ENCODE results near the gene KCNF1.
"Not testable (repeated sequence)": the region's sequence is repeated elsewhere in the genome, so short reads cannot be mapped to it uniquely, and the experiment has no call there.

The KCNF1 gene

DNA sequence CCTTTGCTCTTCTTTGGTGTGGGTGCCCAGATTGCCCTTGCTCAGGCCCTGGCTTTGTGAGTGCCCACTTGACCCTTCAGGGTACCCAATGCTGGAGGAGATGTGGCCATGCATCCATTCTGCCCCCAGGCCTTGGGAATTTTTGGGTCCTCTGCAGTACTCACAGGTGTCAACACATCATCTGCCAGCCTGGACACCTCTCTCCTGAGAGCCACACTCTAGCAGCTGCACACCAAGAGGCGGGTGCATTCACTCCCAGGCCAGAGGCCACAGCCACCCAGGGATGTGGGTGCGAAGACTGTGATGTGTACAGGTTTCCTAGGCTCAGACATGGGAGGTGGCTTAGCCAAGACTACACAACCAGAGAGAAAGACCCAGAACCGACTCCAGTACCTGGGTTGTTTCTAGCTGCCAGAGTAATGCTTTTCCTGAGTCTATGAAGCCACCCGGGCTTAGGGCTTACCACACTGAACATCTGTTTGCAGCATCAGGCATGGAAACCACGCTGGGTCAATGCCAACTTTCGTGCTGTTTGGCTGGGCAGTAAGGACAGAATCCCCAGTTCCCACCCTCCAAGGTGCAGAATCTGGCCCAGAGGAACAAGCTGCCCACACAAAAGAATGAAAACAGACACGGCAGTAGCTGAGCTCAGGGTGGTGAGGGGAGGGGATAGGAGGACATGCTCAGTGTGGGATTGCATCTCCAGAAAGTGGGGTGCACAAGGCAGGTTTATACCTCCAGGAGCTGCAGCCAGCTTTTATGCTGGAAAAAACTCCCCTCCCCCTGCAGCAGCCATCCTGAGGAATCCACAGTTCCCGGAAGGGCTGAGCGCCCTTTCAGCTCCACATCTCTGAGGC is 40.1 kb downstream of the KCNF1 start:
- no peak for DNase-seq (ENCODE audit: insufficient read length, low spot score)
- TF ChIP-seq, protein P1, sequence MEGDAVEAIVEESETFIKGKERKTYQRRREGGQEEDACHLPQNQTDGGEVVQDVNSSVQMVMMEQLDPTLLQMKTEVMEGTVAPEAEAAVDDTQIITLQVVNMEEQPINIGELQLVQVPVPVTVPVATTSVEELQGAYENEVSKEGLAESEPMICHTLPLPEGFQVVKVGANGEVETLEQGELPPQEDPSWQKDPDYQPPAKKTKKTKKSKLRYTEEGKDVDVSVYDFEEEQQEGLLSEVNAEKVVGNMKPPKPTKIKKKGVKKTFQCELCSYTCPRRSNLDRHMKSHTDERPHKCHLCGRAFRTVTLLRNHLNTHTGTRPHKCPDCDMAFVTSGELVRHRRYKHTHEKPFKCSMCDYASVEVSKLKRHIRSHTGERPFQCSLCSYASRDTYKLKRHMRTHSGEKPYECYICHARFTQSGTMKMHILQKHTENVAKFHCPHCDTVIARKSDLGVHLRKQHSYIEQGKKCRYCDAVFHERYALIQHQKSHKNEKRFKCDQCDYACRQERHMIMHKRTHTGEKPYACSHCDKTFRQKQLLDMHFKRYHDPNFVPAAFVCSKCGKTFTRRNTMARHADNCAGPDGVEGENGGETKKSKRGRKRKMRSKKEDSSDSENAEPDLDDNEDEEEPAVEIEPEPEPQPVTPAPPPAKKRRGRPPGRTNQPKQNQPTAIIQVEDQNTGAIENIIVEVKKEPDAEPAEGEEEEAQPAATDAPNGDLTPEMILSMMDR (IDR thresholded peaks at IDR 0.05; ENCODE audit: insufficient read depth, missing control alignments): no peak
- no peak for FAIRE-seq

DNA sequence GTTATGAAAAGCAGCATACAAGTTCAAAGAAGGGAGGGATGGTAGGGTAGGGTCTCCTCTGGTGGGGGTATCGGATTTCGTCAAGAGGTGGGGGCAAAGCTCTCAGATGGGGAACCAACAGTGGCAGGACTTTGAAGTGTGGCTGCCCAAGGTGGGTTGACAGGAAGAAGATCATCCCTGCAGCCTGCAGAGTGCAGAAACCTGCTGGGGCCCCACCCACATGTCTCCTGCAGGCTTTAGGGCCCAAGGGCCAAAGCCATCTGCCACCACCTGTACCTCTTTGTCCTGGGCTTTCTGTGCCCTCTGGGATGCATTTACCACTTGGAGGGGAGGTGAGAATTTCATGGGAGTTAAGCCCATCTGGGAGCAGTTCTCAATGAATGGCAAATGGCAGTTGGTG is 42.7 kb downstream of the KCNF1 start:
- TF ChIP-seq, protein P1 (IDR thresholded peaks at IDR 0.05; ENCODE audit: insufficient read depth, missing control alignments): no peak
- no peak for FAIRE-seq
- DNase-seq (ENCODE audit: insufficient read length, low spot score): no peak

DNA sequence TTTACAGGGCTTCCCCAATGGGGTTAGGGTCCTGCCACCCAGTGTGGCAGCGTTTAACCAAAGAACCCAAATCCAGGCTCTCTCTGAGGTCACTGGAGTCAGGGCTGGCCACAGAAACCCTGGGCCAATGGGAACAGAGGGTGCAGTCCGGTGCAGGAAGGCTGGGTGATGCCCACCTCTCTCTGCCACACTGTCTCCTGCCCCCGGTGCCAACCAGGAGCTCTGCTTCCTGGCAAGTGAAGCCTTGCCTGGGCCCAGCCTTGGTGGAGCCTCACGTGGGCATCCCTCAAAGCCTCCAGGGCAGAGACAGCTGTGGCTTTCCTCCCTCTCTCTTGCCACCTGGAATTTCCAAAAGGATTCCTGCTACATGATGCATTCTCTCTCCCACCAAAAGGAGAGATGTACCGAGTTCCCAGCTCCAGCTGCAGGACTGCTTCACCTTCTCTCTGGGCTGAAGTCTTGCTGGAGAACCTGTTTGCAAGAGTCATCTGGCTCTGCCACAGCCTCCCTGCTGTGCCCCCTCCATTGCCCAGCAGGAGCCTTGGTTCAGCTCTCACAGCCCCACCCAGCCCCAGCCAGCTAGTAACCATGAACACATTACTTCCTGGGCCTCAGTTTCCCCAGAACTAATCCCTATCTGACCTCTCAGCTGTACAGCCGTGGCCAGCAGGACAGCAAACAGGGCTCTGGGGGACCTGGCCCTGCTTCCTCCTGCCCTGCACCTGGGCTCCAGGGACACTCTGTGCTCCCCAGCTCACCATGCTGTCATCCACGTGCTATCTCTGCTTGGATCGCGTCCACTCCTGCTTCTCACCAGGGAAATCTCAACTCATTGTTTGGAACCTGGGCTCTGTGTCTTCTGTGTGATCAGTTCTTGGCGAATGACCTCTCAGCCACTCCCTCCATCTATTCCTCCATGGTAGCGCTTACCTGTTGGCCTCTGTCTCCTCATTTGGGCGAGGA is 43.4 kb downstream of the KCNF1 start:
- TF ChIP-seq, protein P1 (IDR thresholded peaks at IDR 0.05; ENCODE audit: insufficient read depth, missing control alignments): no peak
- no peak for FAIRE-seq
- DNase-seq (ENCODE audit: insufficient read length, low spot score): no peak

DNA sequence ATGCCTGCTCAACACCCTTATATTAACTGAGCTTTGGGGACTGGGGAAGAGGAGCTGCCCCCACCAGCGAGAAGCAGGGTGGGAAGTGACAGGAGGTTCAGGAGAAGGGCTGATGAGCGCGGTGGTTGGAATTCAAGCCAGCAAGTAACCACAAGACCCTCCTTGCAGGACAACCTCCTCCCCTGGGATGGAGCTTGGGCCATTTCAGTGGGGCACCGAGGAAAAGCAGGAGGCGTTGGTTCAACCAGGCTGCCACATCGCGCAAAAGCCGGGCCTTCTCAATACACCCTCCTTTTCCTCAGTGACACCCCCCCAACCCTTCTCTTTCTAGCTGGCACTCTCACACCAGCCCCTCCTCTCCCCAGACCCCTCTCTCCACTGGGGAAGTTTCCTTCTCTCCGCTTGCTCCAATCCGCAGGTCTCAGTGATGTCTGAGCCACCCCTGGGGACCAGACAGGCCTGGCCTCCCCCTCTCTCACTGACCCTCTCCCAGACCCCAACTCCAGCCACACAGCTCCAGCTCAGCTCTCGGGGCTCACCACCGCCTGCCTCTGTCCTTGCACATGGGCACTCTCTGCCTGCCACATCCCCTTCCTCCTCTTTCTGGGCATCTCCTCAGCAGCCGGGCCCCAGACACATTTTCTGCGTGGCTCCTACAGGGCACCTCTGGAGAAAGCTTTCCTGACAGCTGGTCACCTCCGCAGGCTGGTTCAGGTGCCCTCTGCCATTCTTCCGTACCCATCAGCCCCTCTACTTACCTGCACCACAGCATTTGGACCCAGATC is 44.5 kb downstream of the KCNF1 start:
- FAIRE-seq (no peak), DNase-seq (ENCODE audit: insufficient read length, low spot score) (no peak)
- TF ChIP-seq, protein P1 (IDR thresholded peaks at IDR 0.05; ENCODE audit: insufficient read depth, missing control alignments): no peak

DNA sequence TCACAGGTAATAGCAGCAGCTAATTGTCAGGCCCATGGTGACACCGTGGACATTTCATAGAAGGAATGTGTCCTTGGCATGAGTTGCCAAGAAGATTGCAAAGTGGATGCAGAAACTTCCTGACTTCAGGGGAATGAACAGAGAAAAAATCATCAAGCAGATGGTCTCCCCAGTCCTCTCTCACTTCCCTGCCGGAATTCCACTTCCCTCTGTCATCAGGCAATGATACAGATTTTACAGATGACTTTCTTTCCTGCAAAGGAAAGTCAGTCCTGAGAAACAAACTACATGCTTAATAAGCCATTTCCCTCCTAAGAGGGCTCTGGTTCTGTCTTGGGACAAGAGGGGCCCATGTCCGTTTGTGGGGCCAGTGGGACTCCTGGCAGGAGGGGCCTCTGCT is 45.7 kb downstream of the KCNF1 start:
- TF ChIP-seq, protein P1 (IDR thresholded peaks at IDR 0.05; ENCODE audit: insufficient read depth, missing control alignments): no peak
- FAIRE-seq: no peak
- no peak for DNase-seq (ENCODE audit: insufficient read length, low spot score)

DNA sequence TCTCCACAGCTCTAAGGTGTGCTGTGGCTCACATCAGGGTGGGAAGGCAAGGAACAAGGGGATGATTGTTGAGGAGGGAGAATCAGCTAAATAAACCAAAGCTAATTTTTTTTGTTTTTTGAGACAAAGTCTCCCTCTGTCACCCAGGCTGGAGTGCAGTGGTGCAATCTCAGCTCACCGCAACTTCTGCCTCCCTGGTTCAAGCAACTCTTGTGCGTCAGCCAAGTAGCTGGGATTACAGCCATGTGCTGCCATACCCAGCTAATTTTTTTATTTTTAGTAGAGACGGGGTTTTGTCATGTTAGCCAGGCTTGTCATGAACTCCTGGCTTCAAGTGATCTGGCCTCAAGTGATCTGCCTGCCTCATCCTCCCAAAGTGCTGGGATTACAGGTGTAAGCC is 46.7 kb downstream of the KCNF1 start:
- FAIRE-seq; DNase-seq (ENCODE audit: insufficient read length, low spot score): not testable (repeated sequence)

All from D721Med (cell line).